Measurements from ENCODE around the gene SHF.

The SHF gene

GRCh38 chr15:45171912-45172311 lies 15.9 kb downstream of the SHF start:
- ATAC-seq (ENCODE audit: low read depth) (no peak), DNase-seq (ENCODE audit: low spot score) (no peak)
- no peaks in the 10 kb centered on the region for H3K36me3 ChIP-seq (ENCODE audit: low read depth)
- H3K9me3 ChIP-seq (ENCODE audit: severe bottlenecking): no peaks in the 10 kb centered on the region
- H3K4me1 ChIP-seq (ENCODE audit: insufficient read depth, poor library complexity, severe bottlenecking): no peaks in the 10 kb centered on the region
- H3K27ac ChIP-seq (ENCODE audit: poor library complexity, severe bottlenecking): no peak overlapping the region
- no peak for TF ChIP-seq CTCF (IDR thresholded peaks at IDR 0.05; ENCODE audit: poor library complexity, severe bottlenecking)
- H3K4me3 ChIP-seq (ENCODE audit: severe bottlenecking): no peak overlapping the region
- no peaks in the 10 kb centered on the region for H3K27me3 ChIP-seq (ENCODE audit: insufficient read depth, poor library complexity, severe bottlenecking)

- H3K27ac ChIP-seq (ENCODE audit: poor library complexity, severe bottlenecking): no peak overlapping the region
- ATAC-seq (ENCODE audit: low read depth) (no peak), DNase-seq (ENCODE audit: low spot score) (no peak)
- no peak for TF ChIP-seq CTCF (IDR thresholded peaks at IDR 0.05; ENCODE audit: poor library complexity, severe bottlenecking)
- H3K4me3 ChIP-seq (ENCODE audit: severe bottlenecking): no peak overlapping the region
- no peaks in the 10 kb centered on the region for H3K36me3 ChIP-seq (ENCODE audit: low read depth)
- H3K4me1 ChIP-seq (ENCODE audit: insufficient read depth, poor library complexity, severe bottlenecking): no peaks in the 10 kb centered on the region
- no peaks in the 10 kb centered on the region for H3K27me3 ChIP-seq (ENCODE audit: insufficient read depth, poor library complexity, severe bottlenecking)
- no peaks in the 10 kb centered on the region for H3K9me3 ChIP-seq (ENCODE audit: severe bottlenecking)
Measured at GRCh38 chr15:45169608-45170480, 17.9 kb downstream of the SHF start.

GRCh38 chr15:45168751-45169551 lies 18.8 kb downstream of the SHF start:
- Histone ChIP-seq H3K36me3 (ENCODE audit: low read depth) (no peaks in the 10 kb centered on the region), H3K4me1 (ENCODE audit: insufficient read depth, poor library complexity, severe bottlenecking) (no peaks in the 10 kb centered on the region), H3K4me3 (ENCODE audit: severe bottlenecking) (no peak overlapping the region), H3K27me3 (ENCODE audit: insufficient read depth, poor library complexity, severe bottlenecking) (no peaks in the 10 kb centered on the region), H3K27ac (ENCODE audit: poor library complexity, severe bottlenecking) (no peak overlapping the region), H3K9me3 (ENCODE audit: severe bottlenecking) (no peaks in the 10 kb centered on the region)
- TF ChIP-seq CTCF (IDR thresholded peaks at IDR 0.05; ENCODE audit: poor library complexity, severe bottlenecking): no peak
- DNase-seq (ENCODE audit: low spot score) (no peak), ATAC-seq (ENCODE audit: low read depth) (no peak)

- no peak overlapping the region for H3K27ac ChIP-seq (ENCODE audit: poor library complexity, severe bottlenecking)
- no peaks in the 10 kb centered on the region for H3K9me3 ChIP-seq (ENCODE audit: severe bottlenecking)
- TF ChIP-seq CTCF (IDR thresholded peaks at IDR 0.05; ENCODE audit: poor library complexity, severe bottlenecking): no peak
- H3K4me3 ChIP-seq (ENCODE audit: severe bottlenecking): no peak overlapping the region
- no peaks in the 10 kb centered on the region for H3K36me3 ChIP-seq (ENCODE audit: low read depth)
- DNase-seq (ENCODE audit: low spot score) (no peak), ATAC-seq (ENCODE audit: low read depth) (no peak)
- H3K27me3 ChIP-seq (ENCODE audit: insufficient read depth, poor library complexity, severe bottlenecking): no peaks in the 10 kb centered on the region
- peaks cover 2% of the 10 kb centered on the region for H3K4me1 ChIP-seq (ENCODE audit: insufficient read depth, poor library complexity, severe bottlenecking)
Measured at GRCh38 chr15:45168286-45168685, 19.5 kb downstream of the SHF start.

Measured in RWPE2 (cell line).